HepG2 (cell line): ENCODE data around the gene C6orf62. TPM values are rescaled to one million over a fixed set of nuclear protein-coding genes. Genes with fewer than 3 reads are reported as not detected.

ENCODE experiments used
- FOXP1 ChIP-seq, 2 experiments: fragments of 450-650 bp in 1 of 2; IDR thresholded peaks; 2 replicates each; pipeline ENCODE4 v1.6.1; 2017 to 2018; ENCODE audit warnings: antibody characterized with exemption in 1 of 2
- GABPB1 ChIP-seq: IDR thresholded peaks from 2 replicates; pipeline ENCODE4 v1.6.1; 2016; ENCODE audit warnings: mild to moderate bottlenecking, missing genetic modification reagents, moderate library complexity, missing compliant biosample characterization
- HNRNPUL1 ChIP-seq: fragments of 200-400 bp; formaldehyde crosslinking; IDR thresholded peaks from 2 replicates; pipeline ENCODE4 v1.6.1; 2017; ENCODE audit warnings: low read depth, mild to moderate bottlenecking, low read length, moderate library complexity
- HOXD1 ChIP-seq: sonication (generic); formaldehyde crosslinking; IDR thresholded peaks from 2 replicates; pipeline ENCODE4 v1.5.0; 2020; ENCODE audit warnings: missing genetic modification reagents
- MAF1 ChIP-seq: sonication (generic); formaldehyde crosslinking; IDR thresholded peaks from 2 replicates; pipeline ENCODE4 v1.5.0; 2020; ENCODE audit warnings: missing genetic modification reagents, borderline replicate concordance
- MXD1 ChIP-seq: sonication (generic); formaldehyde crosslinking; IDR thresholded peaks from 2 replicates; pipeline ENCODE4 v1.4.0; 2020; ENCODE audit warnings: mild to moderate bottlenecking, missing genetic modification reagents
- NFE2 ChIP-seq: sonication (generic); formaldehyde crosslinking; IDR thresholded peaks from 2 replicates; pipeline ENCODE4 v1.4.0; 2020; ENCODE audit warnings: missing genetic modification reagents
- NFKB2 ChIP-seq: sonication (generic); formaldehyde crosslinking; IDR thresholded peaks from 2 replicates; pipeline ENCODE4 v1.4.0; 2020; ENCODE audit warnings: missing genetic modification reagents, borderline replicate concordance
- PTBP1 ChIP-seq: fragments of 200-400 bp; formaldehyde crosslinking; IDR thresholded peaks from 2 replicates; pipeline ENCODE4 v1.6.1; 2018; ENCODE audit warnings: low read length, low read depth; ENCODE audit not compliant: poor library complexity, severe bottlenecking
- RELA ChIP-seq: sonication (generic); formaldehyde crosslinking; IDR thresholded peaks from 2 replicates; pipeline ENCODE4 v1.4.0; 2020; ENCODE audit warnings: missing genetic modification reagents
- SIX4 ChIP-seq: sonication (generic); formaldehyde crosslinking; IDR thresholded peaks from 2 replicates; pipeline ENCODE4 v1.4.0; 2020; ENCODE audit warnings: missing genetic modification reagents
- STAT5B ChIP-seq: sonication (generic); formaldehyde crosslinking; IDR thresholded peaks from 2 replicates; pipeline ENCODE4 v1.4.0; 2020; ENCODE audit warnings: missing genetic modification reagents
- YEATS2 ChIP-seq: sonication (generic); formaldehyde crosslinking; IDR thresholded peaks from 2 replicates; pipeline ENCODE4 v1.4.0; 2020; ENCODE audit warnings: missing genetic modification reagents, borderline replicate concordance
- ZBTB20 ChIP-seq: sonication (generic); formaldehyde crosslinking; IDR thresholded peaks from 2 replicates; pipeline ENCODE4 v1.8.1; 2023; ENCODE audit warnings: missing genetic modification reagents, low read depth, mild to moderate bottlenecking, borderline replicate concordance
- ZNF12 ChIP-seq: sonication (generic); formaldehyde crosslinking; IDR thresholded peaks from 2 replicates; pipeline ENCODE4 v1.5.0; 2020; ENCODE audit warnings: missing genetic modification reagents
- ZNF383 ChIP-seq: sonication (generic); formaldehyde crosslinking; IDR thresholded peaks from 2 replicates; pipeline ENCODE4 v1.4.0; 2020; ENCODE audit warnings: missing genetic modification reagents, mild to moderate bottlenecking, borderline replicate concordance
- ZNF577 ChIP-seq: sonication (generic); formaldehyde crosslinking; IDR thresholded peaks from 2 replicates; pipeline ENCODE4 v1.4.0; 2020; ENCODE audit warnings: mild to moderate bottlenecking, low read depth, missing genetic modification reagents, borderline replicate concordance
- ZNF646 ChIP-seq: sonication (generic); formaldehyde crosslinking; IDR thresholded peaks from 2 replicates; pipeline ENCODE4 v1.9.0; 2021; ENCODE audit warnings: mild to moderate bottlenecking, missing genetic modification reagents
- polyA plus RNA-seq, 8 experiments: library from polyadenylated mRNA; depleted of rRNA in 3 of 8; stranded (reverse) in 7 of 8; unstranded in 1 of 8; fragments of >200 nt; fragmentation: Illumina TruSeq in 4 of 8; extraction: Trizol in 4 of 8; gene quantifications; 2 replicates each; pipeline versions ENCODE4 v1.2.1 to v1.2.3, GENCODE V29; 2011 to 2016; ENCODE audit warnings: low read depth in 4 of 8, missing spikeins in 1 of 8, mixed read lengths in 1 of 8; ENCODE audit not compliant: insufficient read depth in 1 of 8
- total RNA-seq, 5 experiments: library from RNA; depleted of rRNA; stranded (reverse); fragments of >200 nt; fragmentation: Illumina TruSeq; extraction: Trizol; gene quantifications; 2 replicates each; pipeline ENCODE4 v1.2.3, GENCODE V29; 2016; ENCODE audit warnings: low read depth in 1 of 5
- TF ChIP-seq, protein P1 (sequence below): sonication (generic); formaldehyde crosslinking; IDR thresholded peaks from 2 replicates; pipeline ENCODE4 v1.4.0; 2020; ENCODE audit warnings: missing genetic modification reagents, borderline replicate concordance

The C6orf62 gene
- total and polyA plus RNA-seq, 2 of the 13 experiments (the other 11 are each of a cell fraction or from before 2014, with no cell fraction given), result 54.8 to 90.4 TPM

DNA sequence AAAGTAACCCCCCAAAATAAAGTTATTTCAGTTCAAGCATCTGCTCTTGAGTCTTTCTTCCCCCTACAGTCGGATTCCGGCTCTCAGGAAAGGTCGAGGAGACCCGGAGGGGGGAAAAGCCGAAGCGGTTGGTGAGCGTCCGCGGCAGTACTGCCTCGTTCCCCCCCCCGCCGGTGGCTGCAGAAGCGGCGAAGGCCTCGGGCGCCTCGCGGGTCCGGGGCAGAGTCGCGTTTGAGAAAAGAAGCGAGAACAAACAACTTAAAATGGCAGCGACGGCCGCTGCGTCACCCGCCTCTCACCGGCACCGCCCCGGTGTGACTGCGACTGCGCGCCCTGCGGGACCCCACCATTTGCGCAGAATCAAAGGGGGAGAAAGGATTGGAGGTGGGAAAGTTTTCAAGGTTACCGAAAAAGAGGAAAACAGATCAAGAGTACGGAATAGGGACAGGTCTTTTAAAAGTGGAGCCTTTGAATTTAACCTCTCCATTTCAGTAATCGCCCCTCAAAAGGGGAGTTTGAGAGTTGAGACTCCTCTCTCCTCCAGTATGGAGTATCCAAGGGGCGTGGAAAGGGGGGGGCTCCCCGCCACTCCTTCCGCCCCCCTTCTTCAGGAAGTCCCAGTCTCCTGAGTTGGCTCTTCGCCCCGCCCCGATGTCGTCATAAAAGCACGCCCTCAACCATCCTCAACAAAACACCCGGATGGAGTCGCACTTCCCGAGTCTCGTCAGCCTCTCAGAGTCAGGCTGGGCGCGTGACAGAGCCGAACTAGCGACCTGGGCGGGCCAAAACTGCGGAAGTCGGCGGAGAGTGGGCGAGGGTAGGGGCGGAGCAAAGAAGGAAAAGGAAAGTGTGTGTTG, 1.9 kb upstream of the C6orf62 start (continued):
- TF ChIP-seq ZNF12 (CRISPR knock-in tag) (no peak), HNRNPUL1 (no peak), FOXP1 (IDR thresholded peaks at IDR 0.05) (0 out of 2 replicates have a peak, but pooled peaks have one; percentile 2), FOXP1 (CRISPR knock-in tag; IDR thresholded peaks at IDR 0.05) (no peak), PTBP1 (no peak), NFKB2 (peak; percentile 97; the same call in 1 of the 2 replicates), MAF1 (peak; percentile 83; the same call in 1 of the 2 replicates), SIX4 (CRISPR knock-in tag) (no peak), RELA (CRISPR knock-in tag) (peak; percentile 60), STAT5B (CRISPR knock-in tag) (peak; percentile 53; the same call in 1 of the 2 replicates), MXD1 (CRISPR knock-in tag) (0 out of 2 replicates have a peak, but pooled peaks have one; percentile 25), NFE2 (CRISPR knock-in tag) (no peak), YEATS2 (CRISPR knock-in tag) (peak; percentile 92), ZNF646 (CRISPR knock-in tag) (no peak), ZBTB20 (CRISPR knock-in tag) (no peak; the same call in 1 of the 2 replicates), HOXD1 (CRISPR knock-in tag) (peak; percentile 46; the same call in 1 of the 2 replicates), ZNF577 (CRISPR knock-in tag) (no peak), GABPB1 (CRISPR knock-in tag) (peak; percentile 93), ZNF383 (CRISPR knock-in tag) (no peak; the same call in 1 of the 2 replicates)
- TF ChIP-seq, protein P1, sequence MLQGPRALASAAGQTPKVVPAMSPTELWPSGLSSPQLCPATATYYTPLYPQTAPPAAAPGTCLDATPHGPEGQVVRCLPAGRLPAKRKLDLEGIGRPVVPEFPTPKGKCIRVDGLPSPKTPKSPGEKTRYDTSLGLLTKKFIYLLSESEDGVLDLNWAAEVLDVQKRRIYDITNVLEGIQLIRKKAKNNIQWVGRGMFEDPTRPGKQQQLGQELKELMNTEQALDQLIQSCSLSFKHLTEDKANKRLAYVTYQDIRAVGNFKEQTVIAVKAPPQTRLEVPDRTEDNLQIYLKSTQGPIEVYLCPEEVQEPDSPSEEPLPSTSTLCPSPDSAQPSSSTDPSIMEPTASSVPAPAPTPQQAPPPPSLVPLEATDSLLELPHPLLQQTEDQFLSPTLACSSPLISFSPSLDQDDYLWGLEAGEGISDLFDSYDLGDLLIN (CRISPR knock-in tag), result peak; percentile 79
